SH-SY5Y (cell line): Measurements from ENCODE around the gene PPP2R1B.

Source experiments
- GATA2 ChIP-seq: IDR thresholded peaks from 2 replicates; pipeline ENCODE4 v1.6.1; 2011; ENCODE audit warnings: mild to moderate bottlenecking, low read depth, low read length
- GATA3 ChIP-seq: IDR thresholded peaks from 2 replicates; pipeline ENCODE4 v1.6.1; 2011; ENCODE audit warnings: low read depth, mild to moderate bottlenecking, low read length, moderate library complexity

The PPP2R1B gene

DNA sequence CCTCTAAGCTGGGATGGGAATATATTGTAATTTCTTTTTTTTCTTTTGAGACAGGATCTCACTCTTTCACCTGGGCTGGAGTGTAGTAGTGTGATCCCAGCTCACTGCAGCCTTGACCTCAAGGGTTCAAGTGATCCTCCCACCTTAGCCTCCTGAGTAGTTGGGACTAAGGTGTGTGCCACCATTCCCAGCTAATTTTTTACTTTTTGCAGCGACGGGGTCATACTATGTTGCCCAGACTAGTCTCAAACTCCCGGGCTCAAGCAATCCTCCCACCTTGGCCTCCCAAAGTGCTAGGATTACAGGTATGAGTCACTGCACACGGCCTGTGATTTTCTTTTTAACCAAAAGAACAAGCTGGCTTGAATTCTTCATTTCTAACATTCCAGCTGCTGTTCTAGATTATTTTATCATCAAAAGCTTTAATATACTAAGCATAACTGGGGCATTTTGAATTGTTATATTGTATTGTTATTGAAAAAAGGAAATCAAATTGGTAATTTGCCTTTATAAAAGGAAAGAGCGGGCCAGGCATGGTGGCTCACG is 26.8 kb upstream of the PPP2R1B start:
- no peak for TF ChIP-seq GATA2
- TF ChIP-seq GATA3 = no peak

DNA sequence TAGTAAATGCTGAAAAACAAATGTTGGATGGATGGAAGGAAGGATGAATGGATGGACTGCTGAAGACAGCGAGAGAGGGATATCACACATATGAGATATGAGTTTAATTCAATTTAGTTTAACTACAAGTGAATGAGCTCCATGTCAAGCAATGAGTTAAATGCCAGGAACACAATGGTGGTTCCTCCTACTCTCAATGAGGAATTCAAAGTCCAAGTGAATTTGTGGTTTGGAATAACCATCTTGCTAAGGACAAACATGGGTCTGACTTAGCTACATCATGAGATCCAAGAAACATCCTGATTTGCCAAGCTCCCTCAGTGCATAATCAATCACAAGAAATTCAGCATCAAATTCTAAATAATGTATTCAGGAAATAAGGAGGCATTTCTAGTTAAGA is 26.1 kb upstream of the PPP2R1B start:
- no peak for TF ChIP-seq GATA2
- no peak for TF ChIP-seq GATA3

DNA sequence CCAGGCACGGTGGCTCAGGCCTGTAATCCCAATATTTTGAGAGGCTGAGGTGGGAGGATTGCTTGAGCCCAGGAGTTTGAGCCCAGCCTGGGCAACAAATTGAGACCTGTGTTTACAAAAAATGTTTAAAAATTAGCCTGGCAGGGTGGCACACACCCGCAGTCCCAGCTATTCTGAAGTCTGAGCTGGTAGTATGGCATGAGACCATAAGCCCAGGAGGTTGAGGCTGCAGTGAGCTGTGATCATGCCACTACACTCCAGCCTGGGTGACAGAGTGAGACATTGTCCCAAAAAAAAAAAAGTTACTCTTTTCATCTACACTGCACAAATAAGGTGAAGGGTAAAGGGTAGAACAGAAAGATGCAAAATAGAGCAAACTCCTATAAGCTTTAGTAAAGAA is 22.3 kb upstream of the PPP2R1B start:
- TF ChIP-seq GATA3 = no peak
- no peak for TF ChIP-seq GATA2

DNA sequence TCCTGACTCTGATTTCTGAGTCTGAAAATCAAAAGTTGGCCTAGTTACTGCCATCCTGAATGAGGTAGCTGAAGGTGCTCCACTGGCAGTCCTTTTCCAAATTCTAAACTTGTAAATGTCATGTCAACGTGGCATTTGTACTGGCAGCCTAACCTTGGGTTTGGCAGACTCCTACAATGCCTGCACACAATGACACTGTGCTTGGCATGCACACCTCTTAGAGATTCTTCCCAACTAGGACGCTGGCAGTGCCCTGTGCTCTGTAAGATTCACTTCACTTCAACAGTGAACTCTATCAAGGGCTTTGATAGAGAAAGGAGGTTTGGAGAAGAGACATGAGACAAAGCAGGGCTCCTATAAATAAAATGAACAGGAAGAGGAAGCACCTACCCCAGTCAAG is 21.9 kb upstream of the PPP2R1B start:
- TF ChIP-seq GATA2 (no peak), GATA3 (no peak)

DNA sequence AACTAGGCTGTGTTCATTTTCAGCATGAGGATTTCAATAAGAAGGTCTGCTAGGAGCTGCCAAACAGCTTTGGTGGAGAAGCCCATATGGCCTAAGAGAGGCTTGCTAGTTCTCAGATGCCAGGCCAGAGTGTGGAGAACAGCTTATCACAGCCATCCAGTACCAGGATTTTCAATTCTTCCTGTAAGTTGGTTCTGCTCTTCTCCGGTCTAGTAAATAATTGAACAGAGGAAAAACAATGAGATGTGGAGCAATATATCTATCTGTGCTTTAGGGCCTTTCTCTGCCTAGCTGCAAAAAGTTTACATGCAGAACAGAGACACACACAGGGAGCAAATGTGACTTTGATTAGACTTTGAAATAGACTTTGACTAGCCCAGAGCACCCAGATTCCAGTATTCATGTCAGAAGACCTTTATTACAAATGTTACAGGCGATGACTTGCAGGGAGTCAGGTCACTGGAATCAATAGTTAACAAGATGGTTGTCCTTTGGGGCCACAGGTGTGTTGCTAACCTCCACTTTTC is 19.8 kb upstream of the PPP2R1B start:
- TF ChIP-seq GATA3 = no peak
- no peak for TF ChIP-seq GATA2

DNA sequence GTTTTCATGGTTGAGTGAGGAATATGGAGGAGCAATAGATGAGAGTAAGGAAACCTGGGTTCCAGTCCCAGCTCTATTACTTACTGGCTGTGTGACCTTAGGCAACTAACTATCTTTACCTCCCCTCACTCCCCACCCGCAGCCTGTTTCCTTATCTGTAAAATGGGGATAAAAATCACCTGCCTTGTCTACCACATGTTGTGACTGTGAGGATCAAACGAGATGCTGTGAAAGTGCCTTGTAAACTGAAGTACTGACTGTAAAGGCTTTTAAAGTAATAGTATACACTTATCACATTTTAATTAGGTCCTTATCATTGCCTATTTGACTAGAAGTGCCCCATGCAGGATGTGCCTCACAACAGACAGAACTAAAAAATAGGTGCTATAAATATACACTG is 18.9 kb upstream of the PPP2R1B start:
- TF ChIP-seq GATA2 = no peak
- TF ChIP-seq GATA3 = no peak

DNA sequence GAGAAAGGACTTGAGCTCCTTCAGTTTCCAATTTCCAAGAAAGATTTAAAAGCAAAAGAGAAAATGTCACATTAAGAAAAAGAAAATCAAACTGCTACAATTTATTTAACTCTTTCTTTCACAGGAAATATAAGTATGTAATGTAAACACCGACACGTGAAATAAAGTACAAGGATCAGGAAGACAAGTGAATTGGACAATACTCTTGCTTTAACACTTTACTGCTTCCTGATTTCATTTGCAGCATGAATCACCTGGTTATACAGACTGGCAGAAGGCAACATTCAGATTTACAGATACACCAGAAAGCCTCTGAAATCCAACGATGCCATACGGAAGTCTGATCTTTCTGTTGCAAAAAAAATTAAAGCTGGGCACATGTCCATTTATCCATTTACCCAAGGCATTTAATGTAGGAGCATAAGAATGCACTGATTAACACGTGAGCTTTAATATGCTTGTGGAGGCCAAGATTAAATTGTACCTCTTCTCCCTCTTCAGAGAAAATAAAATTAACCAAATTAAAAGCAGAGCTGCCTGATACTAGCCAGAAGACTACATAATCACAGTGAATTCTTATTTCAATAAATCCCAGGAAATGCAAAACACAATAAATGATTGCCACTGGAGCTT is 16.0 kb upstream of the PPP2R1B start:
- TF ChIP-seq GATA3 (no peak), GATA2 (no peak)

DNA sequence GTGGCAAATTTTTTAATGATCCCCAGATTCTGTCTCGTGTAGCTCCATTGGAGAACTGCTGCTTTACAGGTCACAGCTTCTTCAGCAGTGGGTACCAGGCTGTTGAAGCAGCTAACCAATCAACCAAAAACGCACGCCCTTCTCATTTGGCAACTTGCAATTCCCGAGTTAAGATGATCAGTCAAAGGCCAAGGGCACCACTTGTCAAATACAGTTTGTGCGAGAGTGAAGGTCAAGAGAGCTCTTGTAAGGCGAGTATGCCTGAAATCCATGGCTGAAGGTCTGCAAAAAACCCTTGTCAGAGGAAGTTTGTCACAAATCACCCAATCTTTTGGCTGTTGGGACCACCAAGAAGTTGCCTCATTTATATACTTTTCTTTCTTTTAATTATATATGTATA is 12.9 kb upstream of the PPP2R1B start:
- TF ChIP-seq GATA2 (no peak), GATA3 (no peak)

DNA sequence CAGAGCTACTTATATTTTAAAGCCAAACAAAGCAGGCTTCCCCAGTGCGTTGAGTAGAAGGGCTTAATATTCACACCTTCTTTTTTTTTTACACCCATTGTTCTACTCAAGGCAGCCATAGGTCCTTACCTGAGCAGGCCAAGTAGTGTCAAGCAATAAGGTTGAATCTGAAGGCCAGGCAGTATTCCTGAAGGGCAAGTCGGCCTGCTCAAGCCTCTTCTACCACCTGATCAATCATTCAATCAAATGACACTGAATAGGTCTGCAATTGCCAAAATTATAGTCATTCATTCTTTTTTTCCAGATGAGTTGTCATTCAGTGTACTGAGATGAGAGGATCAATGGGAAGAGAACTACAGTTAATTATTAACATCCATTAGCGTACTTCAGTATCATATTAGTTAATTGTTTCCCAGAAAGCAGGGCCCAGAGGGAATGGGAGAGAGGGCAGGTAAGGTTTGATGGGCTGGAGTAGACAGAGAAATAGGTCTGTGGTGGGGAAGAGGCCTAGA is 11.9 kb upstream of the PPP2R1B start:
- no peak for TF ChIP-seq GATA2
- no peak for TF ChIP-seq GATA3

DNA sequence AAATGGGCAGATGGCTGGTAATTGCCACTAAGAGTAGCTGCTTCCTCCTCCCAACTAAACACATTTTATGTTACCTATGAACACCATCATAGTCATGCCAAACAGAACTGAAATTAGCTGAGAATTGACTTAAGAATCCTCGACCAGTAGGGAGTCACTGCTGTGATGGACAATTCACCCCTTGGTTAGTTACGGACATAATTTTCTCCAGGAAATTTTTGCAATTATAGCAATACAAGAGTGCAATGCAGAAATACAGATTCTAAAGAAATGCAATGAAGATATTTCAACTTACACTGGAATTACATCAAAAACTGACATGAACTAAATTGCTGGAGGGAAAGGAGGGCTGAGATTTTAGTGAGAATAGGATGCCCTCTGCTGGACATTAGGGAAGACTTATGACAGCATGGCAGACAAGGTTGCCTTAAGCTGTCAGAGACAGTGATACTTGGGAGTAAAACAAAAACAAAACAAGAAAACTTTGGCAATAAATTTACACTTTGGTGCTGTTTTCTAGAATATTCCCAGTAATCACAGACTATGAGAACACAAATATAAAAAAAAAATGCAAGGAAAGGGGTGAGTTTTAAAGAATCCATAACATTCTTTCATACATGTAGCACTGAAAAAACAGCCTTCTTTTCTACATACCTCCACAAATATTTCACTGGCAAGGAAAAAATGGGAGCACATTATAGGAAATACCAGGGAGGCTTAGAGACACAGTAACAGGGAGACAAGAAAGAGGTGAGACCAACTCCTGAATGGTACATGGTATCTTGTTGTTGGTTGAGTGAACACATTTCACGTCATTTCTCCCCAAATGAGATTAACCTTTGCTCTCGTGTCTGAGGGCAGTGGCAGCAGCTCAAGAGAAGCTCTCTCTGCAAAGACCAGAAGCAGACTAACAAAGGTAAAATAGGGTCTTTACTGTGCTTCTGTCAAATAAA is 11.2 kb upstream of the PPP2R1B start:
- TF ChIP-seq GATA2 = no peak
- TF ChIP-seq GATA3 = no peak

DNA sequence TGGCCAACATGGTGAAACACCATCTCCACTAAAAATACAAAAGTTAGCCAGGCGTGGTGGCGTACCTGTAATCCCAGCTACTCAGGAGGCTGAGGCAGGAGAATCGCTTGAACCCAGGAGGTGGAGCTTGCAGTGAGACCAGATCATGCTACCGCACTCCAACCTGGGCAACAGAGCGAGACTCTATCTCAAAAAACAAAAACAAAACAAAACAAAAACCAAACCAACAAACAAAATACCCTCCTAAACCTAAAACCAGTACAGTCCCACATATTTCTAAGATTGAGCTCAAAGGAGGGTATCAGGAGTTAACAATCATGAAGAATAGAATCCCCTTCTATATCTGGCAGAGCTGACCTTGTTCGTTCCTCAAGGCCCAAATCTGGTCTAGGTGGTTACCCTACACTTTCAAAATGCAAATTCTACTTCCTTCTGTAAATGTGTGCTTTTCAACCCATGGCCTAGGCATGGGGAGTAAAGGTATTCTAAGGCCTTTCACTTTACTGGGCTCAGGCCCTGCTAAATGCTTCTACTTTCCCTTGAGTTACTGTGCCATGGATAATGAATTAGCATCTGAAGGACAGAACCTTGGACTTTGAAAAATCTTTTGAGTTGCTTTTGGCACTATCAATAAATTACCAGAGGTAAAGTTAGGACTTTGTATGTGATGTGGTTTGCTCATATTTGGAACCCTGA is 10.4 kb upstream of the PPP2R1B start:
- TF ChIP-seq GATA3 (no peak), GATA2 (no peak)

DNA sequence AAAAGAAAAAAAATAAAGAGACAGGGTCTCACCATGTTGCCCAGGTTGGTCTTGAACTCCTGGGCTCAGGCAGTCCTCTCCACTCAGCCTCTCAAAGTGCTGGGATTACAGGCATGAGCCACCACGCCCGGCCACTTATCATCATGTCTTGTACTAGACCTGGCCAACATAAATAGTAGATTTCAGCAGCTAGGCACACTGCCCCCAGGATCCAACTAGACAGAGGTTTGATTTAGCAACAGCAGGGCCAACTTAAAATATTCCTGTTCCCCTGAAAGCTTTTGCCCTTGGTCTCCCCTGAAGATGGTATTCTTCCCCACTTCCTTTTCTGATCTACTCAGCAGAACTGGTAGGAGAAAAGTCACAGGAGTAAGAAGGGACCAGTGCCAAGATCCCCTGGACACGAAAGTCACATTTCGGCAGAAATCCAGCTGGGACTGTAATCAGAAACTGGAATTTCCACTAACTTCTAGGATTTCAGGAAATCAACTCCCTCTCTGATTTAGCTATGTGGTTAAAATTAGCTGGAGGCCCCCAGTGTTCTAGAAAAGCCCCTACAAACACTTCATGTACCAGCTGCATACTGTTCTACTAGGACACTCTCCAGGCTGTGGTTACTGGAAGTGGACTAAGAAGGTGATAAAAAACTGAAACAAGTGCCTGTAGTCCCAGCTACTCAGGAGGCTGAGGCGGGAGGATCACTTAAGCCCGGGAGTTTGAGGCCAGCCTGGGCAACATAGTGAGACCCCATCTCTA is 8.9 kb upstream of the PPP2R1B start:
- TF ChIP-seq GATA2 (no peak), GATA3 (no peak)

DNA sequence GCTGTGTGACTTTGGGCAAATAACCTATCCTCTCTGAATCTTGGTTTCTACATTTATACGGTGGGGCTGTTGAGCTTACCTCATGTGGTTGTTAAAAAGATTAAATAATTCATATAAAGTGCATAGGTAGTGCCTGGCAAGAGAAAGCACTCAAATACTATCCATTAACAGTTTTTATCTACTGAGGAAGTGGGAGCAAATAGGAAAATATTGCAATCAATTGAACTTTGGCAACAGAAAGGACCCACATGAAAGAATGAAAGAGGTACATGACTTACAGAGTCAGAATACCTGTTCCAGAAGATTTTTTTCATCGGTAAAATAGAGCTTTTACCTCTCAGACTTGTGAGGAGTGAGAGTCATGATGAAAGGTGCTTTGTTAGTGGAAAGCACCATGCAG is 6.3 kb upstream of the PPP2R1B start:
- TF ChIP-seq GATA3 (no peak), GATA2 (no peak)
